ENCODE data around the gene RAI14.
"Not testable (repeated sequence)": the region's sequence is repeated elsewhere in the genome, so short reads cannot be mapped to it uniquely, and the experiment has no call there.

RAI14 gene

GRCh38 chr5:34697308-34698108 lies 41.4 kb downstream of the RAI14 start:
- no peak for DNase-seq (ENCODE audit: low read depth in 1 of 2, low spot score in 1 of 2)

- DNase-seq (ENCODE audit: low read depth in 1 of 2, low spot score in 1 of 2): no peak
Measured at GRCh38 chr5:34698109-34698419, 41.9 kb downstream of the RAI14 start.

- DNase-seq (ENCODE audit: low read depth in 1 of 2, low spot score in 1 of 2): no peak
Measured at GRCh38 chr5:34698754-34699153, 42.6 kb downstream of the RAI14 start.

DNA sequence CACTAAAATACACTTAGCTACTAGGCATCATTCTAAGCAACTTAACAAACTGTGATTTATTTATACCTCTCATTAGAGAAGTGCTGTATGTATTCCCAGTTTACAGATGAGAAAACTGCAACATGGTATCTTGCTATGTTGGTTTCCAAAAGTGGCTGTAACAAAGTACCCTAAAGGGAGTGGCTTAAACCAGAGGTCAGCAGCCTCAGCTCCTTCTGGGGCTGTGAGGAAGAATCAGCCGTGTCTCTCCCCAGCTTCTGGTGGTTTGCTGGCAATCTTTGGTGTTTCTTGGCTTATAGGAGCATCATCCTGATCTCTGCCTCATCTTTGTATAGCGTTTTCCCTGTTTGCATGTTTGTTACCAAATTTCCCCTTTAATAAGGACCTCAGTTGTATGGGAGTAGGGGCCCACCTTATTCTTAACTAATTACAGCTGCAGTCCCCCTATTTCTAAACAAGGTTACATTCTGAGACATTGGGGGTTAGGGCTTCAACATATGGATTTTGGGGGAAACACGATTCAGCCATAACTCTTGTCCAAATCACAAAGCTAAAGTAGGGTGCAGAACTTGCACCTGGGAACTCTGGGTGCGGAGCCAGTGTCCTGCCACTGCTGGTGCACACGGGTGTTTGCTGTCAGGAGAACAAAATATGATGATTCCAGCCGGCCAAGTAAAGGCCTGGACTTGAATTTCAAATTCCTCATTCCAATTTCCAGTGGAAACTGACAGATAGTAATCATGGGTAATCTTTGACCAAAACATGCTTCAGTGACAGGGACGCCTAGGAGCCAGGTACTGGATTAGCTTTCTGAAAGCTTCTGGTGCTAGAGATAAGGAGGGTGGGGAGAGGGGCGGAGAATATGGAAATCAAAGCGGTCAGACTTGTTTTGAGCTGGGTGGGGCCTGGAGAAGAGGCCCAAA lies 43.3 kb downstream of the RAI14 start:
- DNase-seq (ENCODE audit: low read depth in 1 of 2, low spot score in 1 of 2): no peak

DNA sequence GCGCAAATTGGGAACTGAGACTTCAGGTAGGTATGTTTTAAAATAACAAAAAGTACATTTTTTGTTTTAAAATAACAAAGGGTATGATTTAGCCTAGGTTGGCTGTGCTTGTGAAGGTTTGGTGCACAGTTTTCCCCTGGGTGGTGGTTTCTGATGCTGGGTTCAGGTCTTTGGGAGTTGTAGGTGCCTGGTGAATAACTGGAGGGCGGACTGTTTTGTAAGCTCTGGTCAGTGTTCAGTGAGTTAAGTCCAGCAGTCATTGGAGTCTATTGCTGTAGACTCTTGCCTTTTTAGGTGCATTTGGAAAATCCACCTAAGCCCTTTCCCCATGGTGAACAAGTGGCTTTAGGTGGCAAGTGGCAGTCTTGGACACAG lies 43.9 kb downstream of the RAI14 start:
- DNase-seq (ENCODE audit: low read depth in 1 of 2, low spot score in 1 of 2): no peak

- not testable (repeated sequence) for DNase-seq (ENCODE audit: low read depth in 1 of 2, low spot score in 1 of 2)
Measured at GRCh38 chr5:34701442-34701841, 45.3 kb downstream of the RAI14 start.

GRCh38 chr5:34703767-34704713 lies 47.9 kb downstream of the RAI14 start:
- DNase-seq (ENCODE audit: low read depth in 1 of 2, low spot score in 1 of 2): no peak

- DNase-seq (ENCODE audit: low read depth in 1 of 2, low spot score in 1 of 2): no peak
Measured at GRCh38 chr5:34706084-34706483, 50.0 kb downstream of the RAI14 start.

- no peak for DNase-seq (ENCODE audit: low read depth in 1 of 2, low spot score in 1 of 2)
Measured at GRCh38 chr5:34707451-34708107, 51.5 kb downstream of the RAI14 start.

GRCh38 chr5:34708777-34709176 lies 52.6 kb downstream of the RAI14 start:
- DNase-seq (ENCODE audit: low read depth in 1 of 2, low spot score in 1 of 2): no peak

DNA sequence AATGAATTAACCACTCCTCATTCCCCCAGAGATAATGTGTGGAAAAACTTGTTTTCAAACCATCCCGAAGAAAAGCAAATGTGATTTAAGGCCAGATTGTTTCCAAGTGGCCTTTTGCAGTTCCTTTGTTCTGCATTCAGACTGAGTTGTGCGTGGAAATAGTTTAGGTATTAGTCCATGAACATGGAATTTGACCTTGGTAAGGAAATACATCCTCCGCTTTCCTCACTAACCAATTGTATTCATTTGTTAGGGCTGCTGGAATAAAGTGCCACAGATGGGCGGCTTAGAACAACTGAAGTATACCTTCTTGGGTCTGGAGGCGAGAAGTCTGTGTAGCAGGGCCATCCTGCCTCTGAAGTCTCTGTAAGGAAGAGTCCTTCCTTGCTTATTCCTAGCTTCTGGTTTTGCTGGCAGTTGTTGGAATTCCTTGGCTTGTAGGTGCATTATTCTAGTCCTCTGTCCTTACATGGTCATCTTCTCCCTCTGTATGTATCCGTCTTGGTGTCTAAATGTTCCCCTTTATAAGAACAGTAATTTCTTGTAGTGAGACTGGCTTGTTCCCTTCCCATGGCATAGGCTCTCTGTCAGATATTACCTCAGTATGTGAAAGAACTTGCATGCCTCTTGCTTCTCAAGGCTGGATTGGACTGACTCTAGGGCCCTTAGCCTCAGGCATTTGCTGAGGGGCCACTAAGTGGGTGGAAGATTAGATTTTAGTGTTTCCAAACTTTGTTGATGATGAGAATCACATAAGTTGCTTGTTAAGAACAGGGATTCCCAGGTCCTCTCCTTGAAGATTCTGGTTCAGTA lies 53.9 kb downstream of the RAI14 start:
- no peak for DNase-seq (ENCODE audit: low read depth in 1 of 2, low spot score in 1 of 2)

GRCh38 chr5:34712565-34712964 lies 56.4 kb downstream of the RAI14 start:
- DNase-seq (ENCODE audit: low read depth in 1 of 2, low spot score in 1 of 2): no peak

- DNase-seq (ENCODE audit: low read depth in 1 of 2, low spot score in 1 of 2): no peak
Measured at GRCh38 chr5:34715711-34716110, 59.6 kb downstream of the RAI14 start.

- DNase-seq (ENCODE audit: low read depth in 1 of 2, low spot score in 1 of 2): no peak
Measured at GRCh38 chr5:34716986-34717385, 60.9 kb downstream of the RAI14 start.

DNA sequence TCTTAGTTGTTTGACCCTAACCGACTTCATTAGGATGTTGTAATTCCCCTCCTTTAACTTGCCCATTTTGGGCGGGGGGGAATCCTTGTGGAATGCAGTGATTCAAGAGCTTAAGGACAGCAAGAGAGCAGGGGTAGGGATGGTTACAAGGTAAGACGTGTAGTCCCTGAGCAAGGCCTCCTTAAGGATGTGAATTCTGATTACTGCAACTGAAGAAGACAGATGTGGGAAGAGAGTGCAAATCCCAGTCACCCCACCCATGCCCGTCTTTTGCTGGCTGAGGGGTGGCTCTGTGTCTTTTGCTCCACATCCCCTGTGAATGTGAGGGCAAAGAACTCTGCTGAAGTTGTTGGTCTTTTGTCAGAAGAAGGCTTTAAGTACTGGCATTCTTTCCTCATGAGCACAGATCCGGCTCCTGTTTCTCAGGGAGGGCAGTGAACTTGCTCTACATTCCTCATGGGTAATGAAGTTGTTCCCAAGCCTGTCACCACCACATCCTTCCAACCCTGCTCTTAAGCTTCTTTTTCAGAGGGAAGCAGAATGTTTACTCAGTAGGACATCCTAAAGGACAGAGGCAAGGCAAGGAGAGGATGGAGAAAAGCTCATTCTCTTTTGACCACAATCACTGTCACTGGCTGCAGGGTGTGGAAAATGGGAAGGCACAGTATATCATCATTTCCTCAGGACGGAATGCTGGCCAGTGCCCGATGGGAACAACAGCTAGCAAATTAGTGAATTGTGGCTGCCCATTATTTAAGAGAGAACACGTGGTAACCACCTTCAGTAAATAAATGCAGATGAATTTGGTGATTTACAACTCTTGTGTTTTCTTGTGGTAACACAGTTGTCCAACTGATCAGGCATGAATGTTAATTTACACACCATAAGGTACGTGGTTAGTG lies 61.5 kb downstream of the RAI14 start:
- DNase-seq (ENCODE audit: low read depth in 1 of 2, low spot score in 1 of 2): no peak

GRCh38 chr5:34718516-34718915 lies 62.4 kb downstream of the RAI14 start:
- no peak for DNase-seq (ENCODE audit: low read depth in 1 of 2, low spot score in 1 of 2)

DNA sequence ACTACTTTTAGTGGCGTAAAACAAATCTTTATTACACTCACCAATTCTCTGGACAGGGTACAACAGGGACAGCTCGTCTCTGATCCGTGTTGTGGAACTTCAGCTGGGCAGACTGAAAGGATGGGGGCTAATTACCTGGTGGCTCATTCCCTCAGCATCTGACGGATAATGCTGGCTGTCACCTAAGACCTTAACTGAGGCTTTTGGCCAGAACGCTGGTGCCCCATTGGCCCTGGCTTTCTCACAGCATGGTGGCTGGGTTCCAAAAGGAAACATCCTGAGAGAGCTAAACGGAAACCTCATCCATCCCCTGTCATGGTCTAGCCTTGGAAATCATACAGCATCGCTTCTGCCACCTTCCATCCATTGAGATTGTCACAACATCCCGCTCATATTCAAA lies 62.9 kb downstream of the RAI14 start:
- no peak for DNase-seq (ENCODE audit: low read depth in 1 of 2, low spot score in 1 of 2)

- DNase-seq (ENCODE audit: low read depth in 1 of 2, low spot score in 1 of 2): no peak
Measured at GRCh38 chr5:34721327-34721726, 65.2 kb downstream of the RAI14 start.

- no peak for DNase-seq (ENCODE audit: low read depth in 1 of 2, low spot score in 1 of 2)
Measured at GRCh38 chr5:34722183-34722582, 66.1 kb downstream of the RAI14 start.
